Retinal pigment epithelial cell (primary cell): ENCODE measurements around the gene FRMD3.

Source experiments
- DNase-seq: peaks from one replicate; pipeline ENCODE4 v3.0.0-alpha.2; 2010; ENCODE audit warnings: low read depth
- H3K4me3 ChIP-seq: 2 replicates; pipeline ENCODE4 v1.5.1; 2011; ENCODE audit warnings: mild to moderate bottlenecking, low read length, control low read depth, moderate library complexity
- CTCF ChIP-seq: conservative IDR thresholded peaks from 2 replicates; pipeline ENCODE4 v1.5.1; 2011; ENCODE audit warnings: low read depth, low read length, control low read depth, inconsistent platforms

FRMD3 gene

GRCh38 chr9:83433846-83434245 is 104.4 kb downstream of the FRMD3 start:
- H3K4me3 ChIP-seq: no peak overlapping the region
- no peak for DNase-seq
- TF ChIP-seq CTCF: no peak

GRCh38 chr9:83432877-83433550 is 105.2 kb downstream of the FRMD3 start:
- no peak for DNase-seq
- TF ChIP-seq CTCF: no peak
- no peak overlapping the region for H3K4me3 ChIP-seq

GRCh38 chr9:83432104-83432627 is 106.0 kb downstream of the FRMD3 start:
- TF ChIP-seq CTCF: no peak
- peak; percentile 65 for DNase-seq
- H3K4me3 ChIP-seq: no peak overlapping the region

DNA sequence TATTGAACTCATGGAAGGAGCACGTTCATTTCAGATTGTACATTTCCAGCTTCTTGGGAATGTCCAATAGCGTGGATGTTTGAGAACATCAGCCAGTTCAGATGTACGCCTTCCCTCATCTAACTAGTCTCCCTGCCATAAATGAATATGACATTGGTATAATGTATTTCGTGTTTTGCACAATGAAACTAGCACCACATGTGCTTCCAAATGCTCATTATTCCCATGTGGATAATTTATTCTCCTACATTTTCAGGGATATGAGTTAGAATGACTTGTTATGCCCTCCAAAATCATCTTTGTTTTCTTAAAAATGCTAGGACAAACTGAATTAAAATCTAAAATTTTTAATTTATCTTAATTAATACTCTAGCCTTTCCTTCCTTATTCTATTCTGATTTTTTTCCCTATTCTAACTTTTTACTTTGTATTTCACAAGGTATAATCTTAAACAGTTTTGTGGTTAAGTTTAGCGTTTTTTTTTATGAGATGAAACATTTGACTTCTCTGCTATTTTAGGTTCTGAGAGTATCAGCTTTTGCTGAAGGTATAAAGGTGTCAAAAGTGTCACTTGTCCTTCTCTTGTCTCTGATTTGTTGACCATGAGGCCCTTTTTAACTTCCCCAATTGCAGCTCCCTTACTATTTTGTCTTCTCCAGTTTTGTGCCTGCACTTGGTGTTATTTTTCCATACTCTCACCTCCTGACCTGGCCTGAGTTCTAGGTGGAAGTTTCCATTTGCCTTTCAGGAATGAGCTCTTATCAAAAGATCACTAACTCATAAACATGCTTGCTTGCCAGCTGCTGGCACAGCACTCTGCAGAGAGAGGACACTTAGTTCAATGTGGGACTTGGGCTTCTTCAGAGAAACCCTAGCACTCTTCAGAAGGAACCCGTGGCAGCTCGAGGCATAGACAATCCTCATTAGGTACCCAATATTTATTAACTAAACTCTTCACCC is 106.8 kb downstream of the FRMD3 start:
- DNase-seq: no peak
- H3K4me3 ChIP-seq: no peak overlapping the region
- TF ChIP-seq CTCF: no peak

GRCh38 chr9:83430681-83431080 is 107.5 kb downstream of the FRMD3 start:
- no peak for TF ChIP-seq CTCF
- DNase-seq: no peak
- H3K4me3 ChIP-seq: no peak overlapping the region

- no peak for DNase-seq
- TF ChIP-seq CTCF: no peak
Measured at GRCh38 chr9:83429229-83429628, 109.0 kb downstream of the FRMD3 start.

DNA sequence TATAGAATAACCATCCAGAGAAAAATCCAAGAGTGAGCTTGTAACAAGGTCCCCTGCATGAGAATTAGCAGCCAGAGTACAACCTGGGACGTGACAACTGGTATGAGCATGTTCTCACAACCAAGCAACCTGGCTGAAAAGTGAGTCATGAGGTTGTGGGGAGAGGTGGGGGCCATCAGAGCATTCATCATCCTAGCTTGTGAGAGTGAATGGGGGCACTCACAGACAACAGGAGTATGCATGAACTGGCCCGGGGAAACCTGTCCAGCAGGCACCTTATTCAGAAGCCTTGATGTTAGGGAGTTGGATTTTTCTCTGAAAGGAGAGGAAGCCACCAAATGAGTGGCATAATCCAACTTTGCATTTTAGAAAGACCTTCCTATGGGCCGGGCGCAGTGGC is 113.0 kb downstream of the FRMD3 start:
- no peak for DNase-seq
- TF ChIP-seq CTCF: no peak
- H3K4me3 ChIP-seq: no peak overlapping the region

More at GRCh38 chr9:83429229-83429628, 109.0 kb downstream of the FRMD3 start:
- no peak overlapping the region for H3K4me3 ChIP-seq
